Heart right ventricle (tissue), 16 donors: Measurements from ENCODE around the gene ERI3. TPM values are rescaled to one million over a fixed set of nuclear protein-coding genes. Genes with fewer than 3 reads are reported as not detected.
A peak's percentile ranks its signal among the peaks of the same experiment; 100 is the strongest.

ENCODE experiments used
- ATAC-seq, 8 donors: fragments of 200-7000 bp; cut with Tn5 transposase; one replicate each; pipeline ENCODE4 v1.9.1; 2020; ENCODE audit warnings: mild to moderate bottlenecking in 8 of 8, moderate library complexity in 8 of 8, moderate number of reproducible peaks in 1 of 8
- DNase-seq, 2 donors: peaks; one replicate each; pipeline ENCODE4 v3.0.0-alpha.2; 2020
- H3K27ac ChIP-seq, 10 donors: fragments of 200-600 bp; sonication (generic) in 2 of 10; one replicate each; pipeline versions ENCODE4 v1.5.0 to v1.8.0; 2020 to 2022; ENCODE audit warnings: mild to moderate bottlenecking in 3 of 10
- H3K27me3 ChIP-seq, 7 donors: fragments of 200-600 bp; one replicate each; pipeline ENCODE4 v1.8.0; 2021 to 2022; ENCODE audit warnings: mild to moderate bottlenecking in 2 of 7
- H3K36me3 ChIP-seq, 9 donors: fragments of 200-600 bp; sonication (generic) in 1 of 9; one replicate each; pipeline versions ENCODE4 v1.5.0 to v1.8.0; 2020 to 2022; ENCODE audit warnings: mild to moderate bottlenecking in 2 of 9
- H3K4me1 ChIP-seq, 9 donors: fragments of 200-600 bp; sonication (generic) in 1 of 9; one replicate each; pipeline versions ENCODE4 v1.5.0 to v1.8.0; 2020 to 2022; ENCODE audit warnings: mild to moderate bottlenecking in 4 of 9
- H3K4me3 ChIP-seq, 10 donors: fragments of 200-600 bp; sonication (generic) in 2 of 10; one replicate each; pipeline versions ENCODE4 v1.5.0 to v1.8.0; 2020 to 2022; ENCODE audit warnings: mild to moderate bottlenecking in 7 of 10, moderate library complexity in 2 of 10
- H3K9me3 ChIP-seq, 11 donors: fragments of 200-600 bp in 10 of 11; sonication (generic) in 2 of 11; one replicate each; pipeline versions ENCODE4 v1.5.0 to v1.8.0; 2013 to 2022; ENCODE audit warnings: mild to moderate bottlenecking in 2 of 11, control low read depth in 1 of 11, moderate library complexity in 1 of 11
- CTCF ChIP-seq, 9 donors: fragments of 200-600 bp; sonication (generic) in 2 of 9; IDR thresholded peaks; one replicate each; pipeline versions ENCODE4 v1.5.0 to v1.8.0; 2021 to 2022; ENCODE audit warnings: antibody characterized with exemption in 9 of 9, mild to moderate bottlenecking in 5 of 9, moderate library complexity in 1 of 9
- WGBS, 2 donors: extraction: QIAGEN DNeasy Blood & Tissue Kit; methylation state at CpG; one replicate each; pipeline ENCODE4 v1.1.7; 2013; ENCODE audit warnings: inconsistent platforms in 1 of 2; 5-methylcytosine and 5-hydroxymethylcytosine counted together
- intact Hi-C, 10 donors: fragments of 100-400 bp; cut with DNase I; formaldehyde crosslinking; loops; one replicate each; pipeline versions ENCODE4 v1.11.1 to v1.14.2; 2022
- long read RNA-seq, 3 donors: library from polyadenylated mRNA; unstranded; transcript quantifications; one replicate each; pipeline ENCODE4 v2.0.0, GENCODE V29; 2020 to 2021
- polyA plus RNA-seq, 2 donors: library from polyadenylated mRNA; stranded (reverse); fragments of 200-250 nt; gene quantifications; one replicate each; pipeline ENCODE4 v1.2.3, GENCODE V29; 2013
- total RNA-seq, 10 donors: library from RNA; stranded (reverse); fragmentation: NEBNext Ultra II Directional in 3 of 10; extraction: Animal tissue kit (Norgen Biotek cat#: 25700) in 3 of 10; gene quantifications; one replicate each; pipeline versions ENCODE4 v1.2.1 to v1.2.4, GENCODE V29; 2021 to 2023
- donor health status: Arrhythmogenic right ventricular cardiomyopathy.
- donor health status: ischemic (EF 13 %, LVEDD 7.1; RV severe dilation, severe dysfunction).
- donor health status: healthy with polysubstance abuse.
- donor health status: DM: no; HTN: yes; CAD: no.
- donor health status: DM: no; HTN: no; CAD: no.
- donor health status: ischemic (EF 25% LVEDD 6.9; RV normal size, moderate dysfunction).
- donor health status: ischemic (EF 25% LVEDD 5.7; RV mildly dilated, moderate dysfunction).
- donor health status: healthy.
- donor health status: DM: yes; HTN: yes; CAD: no.
- donor health status: Ischemic cardiomyopathy.
- donor health status: ischemic (EF 35%, LVEDD 5.7; RV mildly dilated, moderate dysfunction).
- donor health status: nonischemic (EF 11% LVEDD 7.7; RV severe dilation, severe dysfunction).
- donor health status: DM: yes; HTN: yes; CAD: no.
- donor health status: PGD.
- donor health status: ischemic (EF 29% LVEDD 5.4; RV normal size, mild dysfunction).
- donor health status: nonischemic (EF 23%, LVEDD 6.1; RV moderate dilation, normal function).

ERI3 gene
- 10 to 100 TPM; 44.3 to 53.6 (median 47.9) TPM for total RNA-seq
- 10 to 100 TPM; 28.1 to 68.4 TPM for polyA plus RNA-seq
- long read RNA-seq, donor 1, transcript ERI3-201 (9 exons, 1,684 nt): major isoform, 31 of 71 reads
- long read RNA-seq, donor 1, partial matches to known transcripts: 15 of 71 reads
- long read RNA-seq, donor 1, other reads (novel, unspliced or antisense): 25 of 71 reads
- long read RNA-seq, donor 2, transcript ERI3-201 (9 exons, 1,684 nt): major isoform, 32 of 88 reads
- long read RNA-seq, donor 2, partial matches to known transcripts: 17 of 88 reads
- long read RNA-seq, donor 2, other reads (novel, unspliced or antisense): 39 of 88 reads
- long read RNA-seq, donor 3, partial matches to known transcripts: 36 of 58 reads
- long read RNA-seq, donor 3, other reads (novel, unspliced or antisense): 21 of 58 reads

- intact Hi-C loops: no loop called here
- peak; percentile 99 to 100 (median 100) for ATAC-seq
- peaks cover 0 to 22% (median 16%) of the 10 kb centered on the region in 9 donors for H3K4me1 ChIP-seq
- TF ChIP-seq CTCF (IDR thresholded peaks at IDR 0.05): no peak
- peak within 1 kb of the TSS; percentile 84 to 99 (median 94) for H3K4me3 ChIP-seq
- WGBS, 2 donors: 0% methylated on average over 47 to 65 of the region's 65 CpGs
- H3K27me3 ChIP-seq: no peaks in the 10 kb centered on the region
- peak within 1 kb of the TSS in 9 of 10 donors; percentile 60 to 89 (median 74) for H3K27ac ChIP-seq
- DNase-seq: peak; percentile 97
- no peaks in the 10 kb centered on the region for H3K9me3 ChIP-seq
- peaks cover 0 to 6% (median 0%) of the 10 kb centered on the region in 9 donors for H3K36me3 ChIP-seq
Measured at GRCh38 chr1:44354840-44355581, at the start of gene ERI3. ERI3 (minus strand) TSS chr1:44355257; CDS start chr1:44355026, 231 bp downstream.

- Histone ChIP-seq H3K27me3 (peaks cover 0 to 91% (median 73%) of the 10 kb centered on the region in 7 donors), H3K9me3 (no peaks in the 10 kb centered on the region), H3K4me1 (peaks cover 0 to 30% (median 19%) of the 10 kb centered on the region in 9 donors), H3K27ac (no peak overlapping the region), H3K4me3 (no peak overlapping the region), H3K36me3 (no peaks in the 10 kb centered on the region)
- no peak for DNase-seq
- WGBS, 2 donors: 82 to 83% methylated on average over 12 of the region's 12 CpGs
- ATAC-seq: no peak
- intact Hi-C loops: no loop called here
- TF ChIP-seq CTCF (IDR thresholded peaks at IDR 0.05): no peak
Measured at GRCh38 chr1:44401256-44402228, 46.5 kb upstream of the ERI3 start.

GRCh38 chr1:44390277-44390676, 35.2 kb upstream of the ERI3 start:
- H3K9me3 ChIP-seq: no peaks in the 10 kb centered on the region
- DNase-seq: no peak
- 45 to 58% methylated on average over 1 of the region's 1 CpG for WGBS, 2 donors
- intact Hi-C loops: no loop called here
- no peaks in the 10 kb centered on the region for H3K36me3 ChIP-seq
- H3K27ac ChIP-seq: no peak overlapping the region
- ATAC-seq: no peak
- H3K4me1 ChIP-seq: no peaks in the 10 kb centered on the region
- TF ChIP-seq CTCF (IDR thresholded peaks at IDR 0.05): no peak
- no peak overlapping the region for H3K4me3 ChIP-seq
- H3K27me3 ChIP-seq: peaks cover 0 to 70% (median 31%) of the 10 kb centered on the region in 7 donors
